H1 (cell line): ENCODE data around the gene GFOD1.

Source experiments
- HDAC6 ChIP-seq: IDR thresholded peaks from one replicate; pipeline ENCODE4 v1.7.1; 2012; ENCODE audit warnings: low read depth, mild to moderate bottlenecking, inconsistent platforms, low read length, moderate library complexity
- SP4 ChIP-seq: IDR thresholded peaks from 2 replicates; pipeline ENCODE4 v1.6.1; 2012; ENCODE audit warnings: low read length, inconsistent platforms
- TF ChIP-seq, protein P1 (sequence below), 3 experiments: IDR thresholded peaks; 1 replicate in 2 of 3; 2 replicates in 1 of 3; pipeline versions ENCODE4 v1.5.1 to v1.6.1; 2011; ENCODE audit warnings: low read length in 3 of 3, mild to moderate bottlenecking in 3 of 3, inconsistent platforms in 2 of 3, low read depth in 1 of 3, moderate library complexity in 1 of 3; ENCODE audit not compliant: insufficient read depth in 1 of 3; ENCODE audit errors: control extremely low read depth in 1 of 3

GRCh38 chr6:13360671-13361540, 126.5 kb downstream of the GFOD1 start:
- TF ChIP-seq, protein P1, sequence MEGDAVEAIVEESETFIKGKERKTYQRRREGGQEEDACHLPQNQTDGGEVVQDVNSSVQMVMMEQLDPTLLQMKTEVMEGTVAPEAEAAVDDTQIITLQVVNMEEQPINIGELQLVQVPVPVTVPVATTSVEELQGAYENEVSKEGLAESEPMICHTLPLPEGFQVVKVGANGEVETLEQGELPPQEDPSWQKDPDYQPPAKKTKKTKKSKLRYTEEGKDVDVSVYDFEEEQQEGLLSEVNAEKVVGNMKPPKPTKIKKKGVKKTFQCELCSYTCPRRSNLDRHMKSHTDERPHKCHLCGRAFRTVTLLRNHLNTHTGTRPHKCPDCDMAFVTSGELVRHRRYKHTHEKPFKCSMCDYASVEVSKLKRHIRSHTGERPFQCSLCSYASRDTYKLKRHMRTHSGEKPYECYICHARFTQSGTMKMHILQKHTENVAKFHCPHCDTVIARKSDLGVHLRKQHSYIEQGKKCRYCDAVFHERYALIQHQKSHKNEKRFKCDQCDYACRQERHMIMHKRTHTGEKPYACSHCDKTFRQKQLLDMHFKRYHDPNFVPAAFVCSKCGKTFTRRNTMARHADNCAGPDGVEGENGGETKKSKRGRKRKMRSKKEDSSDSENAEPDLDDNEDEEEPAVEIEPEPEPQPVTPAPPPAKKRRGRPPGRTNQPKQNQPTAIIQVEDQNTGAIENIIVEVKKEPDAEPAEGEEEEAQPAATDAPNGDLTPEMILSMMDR (IDR thresholded peaks at IDR 0.05; ENCODE audit: control extremely low read depth in 1 of 3, insufficient read depth in 1 of 3, low read depth in 1 of 3, low read length in 3 of 3) = no peak
- TF ChIP-seq HDAC6 (no peak), SP4 (no peak)
